ENCODE data around the gene CPA4.

Gene CPA4

GRCh38 chr7:130276796-130277762, 15.9 kb upstream of the CPA4 start:
- DNase-seq (ENCODE audit: insufficient read length, low spot score) (no peak), FAIRE-seq (no peak)
- no peak for TF ChIP-seq CTCF (IDR thresholded peaks at IDR 0.05; ENCODE audit: insufficient read depth, missing control alignments)

GRCh38 chr7:130277763-130278643, 15.0 kb upstream of the CPA4 start:
- DNase-seq (ENCODE audit: insufficient read length, low spot score) (no peak), FAIRE-seq (no peak)
- peak; percentile 41 for TF ChIP-seq CTCF (IDR thresholded peaks at IDR 0.05; ENCODE audit: insufficient read depth, missing control alignments)

GRCh38 chr7:130278860-130279259, 14.1 kb upstream of the CPA4 start:
- DNase-seq (ENCODE audit: insufficient read length, low spot score) (no peak), FAIRE-seq (no peak)
- no peak for TF ChIP-seq CTCF (IDR thresholded peaks at IDR 0.05; ENCODE audit: insufficient read depth, missing control alignments)

- no peak for TF ChIP-seq CTCF (IDR thresholded peaks at IDR 0.05; ENCODE audit: insufficient read depth, missing control alignments)
- FAIRE-seq, result no peak
- no peak for DNase-seq (ENCODE audit: insufficient read length, low spot score)
Measured at GRCh38 chr7:130279286-130279685, 13.7 kb upstream of the CPA4 start.

GRCh38 chr7:130279906-130280305, 13.1 kb upstream of the CPA4 start:
- DNase-seq (ENCODE audit: insufficient read length, low spot score) (no peak), FAIRE-seq (no peak)
- TF ChIP-seq CTCF (IDR thresholded peaks at IDR 0.05; ENCODE audit: insufficient read depth, missing control alignments), result no peak

GRCh38 chr7:130281260-130281659, 11.7 kb upstream of the CPA4 start:
- DNase-seq (ENCODE audit: insufficient read length, low spot score), result no peak
- TF ChIP-seq CTCF (IDR thresholded peaks at IDR 0.05; ENCODE audit: insufficient read depth, missing control alignments), result no peak
- FAIRE-seq, result no peak

Data from D721Med (cell line).